Renal pelvis (tissue), 12 donors: ENCODE data around the gene C3orf70. TPM values are rescaled to one million over a fixed set of nuclear protein-coding genes. Genes with fewer than 3 reads are reported as not detected.

ENCODE experiments used
- DNase-seq: peaks from one replicate; pipeline ENCODE4 v3.0.0-alpha.2; 2013
- long read RNA-seq, 16 experiments: transcript quantifications; one replicate each; lab custom pipeline, GENCODE V29; 2026
- polyA plus RNA-seq, 3 donors: library from polyadenylated mRNA; unstranded; fragments of 120-200 nt; gene quantifications; one replicate each; pipeline ENCODE4 v1.2.1, GENCODE V29; 2013; ENCODE audit not compliant: insufficient read length in 3 of 3

The C3orf70 gene
- polyA plus RNA-seq, result 1 to 10 TPM; 7.1 to 7.6 (median 7.5) TPM
- long read RNA-seq, donor 1, full-length matches to known transcripts, result 3 of 3 reads
- long read RNA-seq, donor 1, partial matches to known transcripts, result 0 of 3 reads
- long read RNA-seq, donor 1, other reads (novel, unspliced or antisense), result 0 of 3 reads
- long read RNA-seq, donor 2, full-length matches to known transcripts, result 3 of 3 reads
- long read RNA-seq, donor 2, partial matches to known transcripts, result 0 of 3 reads
- long read RNA-seq, donor 2, other reads (novel, unspliced or antisense), result 0 of 3 reads
- long read RNA-seq, donor 3, full-length matches to known transcripts, result 6 of 6 reads
- long read RNA-seq, donor 3, partial matches to known transcripts, result 0 of 6 reads
- long read RNA-seq, donor 3, other reads (novel, unspliced or antisense), result 0 of 6 reads
- long read RNA-seq, donor 4, full-length matches to known transcripts, result 1 of 1 reads
- long read RNA-seq, donor 4, partial matches to known transcripts, result 0 of 1 reads
- long read RNA-seq, donor 4, other reads (novel, unspliced or antisense), result 0 of 1 reads
- long read RNA-seq, donor 5, full-length matches to known transcripts, result 1 of 1 reads
- long read RNA-seq, donor 5, partial matches to known transcripts, result 0 of 1 reads
- long read RNA-seq, donor 5, other reads (novel, unspliced or antisense), result 0 of 1 reads
- long read RNA-seq, donor 6, full-length matches to known transcripts, result 1 of 1 reads
- long read RNA-seq, donor 6, partial matches to known transcripts, result 0 of 1 reads
- long read RNA-seq, donor 6, other reads (novel, unspliced or antisense), result 0 of 1 reads
- long read RNA-seq, donor 7, full-length matches to known transcripts, result 6 of 6 reads
- long read RNA-seq, donor 7, partial matches to known transcripts, result 0 of 6 reads
- long read RNA-seq, donor 7, other reads (novel, unspliced or antisense), result 0 of 6 reads
- long read RNA-seq, donor 8, full-length matches to known transcripts, result 2 of 2 reads
- long read RNA-seq, donor 8, partial matches to known transcripts, result 0 of 2 reads
- long read RNA-seq, donor 8, other reads (novel, unspliced or antisense), result 0 of 2 reads
- long read RNA-seq, donor 9, full-length matches to known transcripts, result 1 of 1 reads
- long read RNA-seq, donor 9, partial matches to known transcripts, result 0 of 1 reads
- long read RNA-seq, donor 9, other reads (novel, unspliced or antisense), result 0 of 1 reads
- long read RNA-seq, donor 10, full-length matches to known transcripts, result 6 of 6 reads
- long read RNA-seq, donor 10, partial matches to known transcripts, result 0 of 6 reads
- long read RNA-seq, donor 10, other reads (novel, unspliced or antisense), result 0 of 6 reads
- long read RNA-seq, donor 11, full-length matches to known transcripts, result 1 of 1 reads
- long read RNA-seq, donor 11, partial matches to known transcripts, result 0 of 1 reads
- long read RNA-seq, donor 11, other reads (novel, unspliced or antisense), result 0 of 1 reads
- long read RNA-seq, donor 12, full-length matches to known transcripts, result 6 of 6 reads
- long read RNA-seq, donor 12, partial matches to known transcripts, result 0 of 6 reads
- long read RNA-seq, donor 12, other reads (novel, unspliced or antisense), result 0 of 6 reads
- long read RNA-seq, donor 13, full-length matches to known transcripts, result 1 of 1 reads
- long read RNA-seq, donor 13, partial matches to known transcripts, result 0 of 1 reads
- long read RNA-seq, donor 13, other reads (novel, unspliced or antisense), result 0 of 1 reads
- long read RNA-seq, donor 14, result 0 reads
- long read RNA-seq, donor 15, full-length matches to known transcripts, result 3 of 8 reads
- long read RNA-seq, donor 15, partial matches to known transcripts, result 5 of 8 reads
- long read RNA-seq, donor 15, other reads (novel, unspliced or antisense), result 0 of 8 reads
- long read RNA-seq, donor 16, full-length matches to known transcripts, result 2 of 2 reads
- long read RNA-seq, donor 16, partial matches to known transcripts, result 0 of 2 reads
- long read RNA-seq, donor 16, other reads (novel, unspliced or antisense), result 0 of 2 reads

DNA sequence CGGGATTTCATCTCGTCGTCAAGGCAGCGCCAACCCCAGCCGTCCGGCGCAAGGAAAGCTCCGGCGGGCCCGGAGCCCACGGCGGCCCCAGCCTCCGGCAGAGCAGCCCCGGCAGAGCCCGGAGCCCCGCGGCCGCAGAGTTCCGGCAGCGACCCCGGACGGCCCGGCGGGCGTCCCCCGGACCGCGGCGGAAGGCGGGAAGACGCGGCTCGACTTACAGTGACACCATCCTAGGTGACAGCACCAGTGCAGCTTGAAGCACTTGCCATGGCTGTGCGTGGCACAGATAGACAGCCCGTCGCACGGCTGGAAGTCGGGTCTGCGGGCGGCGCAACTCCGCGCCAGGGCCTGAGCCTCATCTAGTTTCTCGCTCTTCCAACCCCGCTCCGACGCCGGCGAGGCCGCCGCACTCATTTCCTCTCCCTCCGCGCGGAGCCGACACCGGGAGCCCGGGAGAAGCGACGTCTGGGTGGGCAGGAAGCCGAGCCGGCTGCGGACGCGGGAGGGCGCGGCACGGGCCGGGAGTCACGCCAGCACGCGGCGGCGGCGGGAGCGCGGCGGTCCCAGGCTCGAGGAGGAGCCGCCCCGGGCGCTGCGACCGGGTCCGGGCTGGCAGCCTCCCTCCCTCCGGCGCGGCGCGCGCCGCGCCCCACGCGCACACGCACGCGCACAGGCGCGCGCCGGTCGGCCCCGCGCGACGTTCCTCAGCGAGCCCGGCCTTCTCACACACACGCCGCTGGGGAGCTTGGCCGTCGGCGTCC, at the start of gene C3orf70:
Gene C3orf70 (minus strand): TSS at position 651 of the 761 bp plus-strand sequence. CDS start 237 bp downstream, at position 414.
- DNase-seq, result peak; percentile 62

DNA sequence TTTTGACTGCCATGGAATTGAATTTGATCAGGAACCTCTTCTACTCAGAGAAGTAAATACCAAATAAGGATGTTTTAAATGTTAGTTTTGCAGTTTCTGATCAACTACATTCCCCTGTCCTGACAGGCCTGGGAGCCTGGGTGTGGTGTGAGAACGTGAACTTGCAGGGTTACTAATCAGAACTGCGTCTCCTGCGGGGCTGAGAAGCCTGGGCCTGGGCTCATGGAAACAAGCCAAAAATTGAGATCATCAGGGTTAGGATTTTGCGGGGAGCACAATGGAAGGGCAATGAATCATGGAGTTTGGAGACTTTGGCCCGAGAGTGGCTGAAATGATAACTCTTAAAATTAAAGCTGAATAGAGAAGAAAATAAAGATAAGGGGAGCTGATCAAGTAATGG, 47.8 kb upstream of the C3orf70 start:
- no peak for DNase-seq

DNA sequence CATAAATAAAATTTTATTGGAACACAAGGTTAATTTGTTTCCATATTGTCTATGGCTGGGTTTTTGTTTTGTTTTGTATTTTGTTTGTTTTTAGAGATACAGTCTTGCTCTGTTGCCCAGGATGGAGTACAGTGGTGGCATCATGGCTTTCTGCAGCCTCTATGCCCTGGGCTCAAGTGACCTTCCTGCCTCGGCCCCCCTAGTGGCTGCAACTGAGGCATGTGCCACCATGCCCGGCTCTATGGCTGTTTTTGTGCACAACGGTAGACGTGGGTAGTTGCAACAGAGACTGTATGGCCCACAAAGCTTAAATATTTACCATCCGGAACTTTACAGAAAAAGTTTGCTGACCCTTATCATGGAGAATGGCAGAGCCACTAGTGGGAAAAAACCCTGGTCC, 46.8 kb upstream of the C3orf70 start:
- DNase-seq, result no peak

GRCh38 chr3:185199206-185199605, 46.3 kb upstream of the C3orf70 start:
- no peak for DNase-seq

GRCh38 chr3:185197068-185197467, 44.2 kb upstream of the C3orf70 start:
- DNase-seq, result no peak

- DNase-seq, result no peak
Measured at GRCh38 chr3:185195652-185196051, 42.8 kb upstream of the C3orf70 start.

- DNase-seq, result no peak
Measured at GRCh38 chr3:185188816-185189215, 36.0 kb upstream of the C3orf70 start.

GRCh38 chr3:185187391-185187790, 34.5 kb upstream of the C3orf70 start:
- no peak for DNase-seq

DNA sequence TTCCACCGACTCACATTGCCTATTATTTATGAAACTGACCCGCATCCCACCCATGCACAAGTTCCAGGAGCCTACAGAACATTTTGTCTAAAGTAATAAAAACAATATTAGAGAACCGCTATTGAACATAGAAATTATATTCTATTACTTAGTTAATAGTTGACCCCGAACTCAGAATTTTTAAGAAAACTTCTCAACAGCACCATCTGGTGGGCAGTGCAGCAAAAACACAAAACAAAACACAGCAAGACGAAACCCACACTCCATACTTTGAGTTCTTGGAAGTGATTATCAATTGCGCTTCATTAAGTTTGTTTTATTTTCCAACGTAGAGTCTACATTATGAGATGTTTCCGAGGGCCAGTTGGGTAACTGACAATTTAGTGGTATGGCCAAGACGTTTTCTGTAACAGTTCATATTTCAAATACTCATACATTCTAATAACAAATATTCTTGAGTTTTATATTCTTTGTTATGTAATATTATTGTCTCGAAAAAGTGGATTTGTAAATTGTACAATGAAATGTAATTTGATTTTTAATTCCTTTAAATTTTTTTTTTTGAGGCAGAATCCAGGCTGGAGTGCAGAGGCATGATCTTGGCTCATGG, 24.0 kb upstream of the C3orf70 start:
- DNase-seq, result peak; percentile 57

DNA sequence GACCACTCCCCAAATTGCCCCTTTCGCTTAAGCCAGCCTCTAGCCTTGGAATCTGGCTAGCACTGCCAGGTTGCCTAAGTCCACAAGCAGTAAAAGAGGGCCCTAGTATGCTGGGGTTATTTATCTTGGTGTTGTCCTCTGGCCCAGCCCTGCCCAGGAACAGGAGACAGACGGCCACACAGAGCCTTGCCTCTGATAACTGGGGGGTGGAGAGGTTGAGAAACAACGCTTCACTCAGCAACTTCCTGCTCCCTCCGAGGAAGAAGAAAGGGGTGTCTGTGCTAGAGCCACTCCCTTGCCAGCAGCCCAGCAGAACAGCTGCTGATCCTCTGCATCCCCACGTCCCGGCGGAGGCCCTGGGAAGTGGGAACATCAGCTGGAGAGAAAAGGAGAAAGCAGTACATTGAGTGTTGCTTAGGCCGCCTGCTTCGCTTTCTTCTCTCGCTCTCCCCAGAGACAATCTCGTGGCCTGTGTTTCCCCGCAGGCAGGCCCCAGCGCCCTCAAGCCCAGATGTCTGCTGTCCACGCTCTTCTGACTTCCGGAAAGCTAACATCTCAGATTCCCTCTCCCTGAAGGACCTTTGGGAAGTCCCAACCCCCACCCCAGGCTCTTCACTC, 22.6 kb upstream of the C3orf70 start:
- DNase-seq, result peak; percentile 51

- DNase-seq, result no peak
Measured at GRCh38 chr3:185172086-185173049, 19.5 kb upstream of the C3orf70 start.

GRCh38 chr3:185164428-185165217, 11.8 kb upstream of the C3orf70 start:
- DNase-seq, result no peak

DNA sequence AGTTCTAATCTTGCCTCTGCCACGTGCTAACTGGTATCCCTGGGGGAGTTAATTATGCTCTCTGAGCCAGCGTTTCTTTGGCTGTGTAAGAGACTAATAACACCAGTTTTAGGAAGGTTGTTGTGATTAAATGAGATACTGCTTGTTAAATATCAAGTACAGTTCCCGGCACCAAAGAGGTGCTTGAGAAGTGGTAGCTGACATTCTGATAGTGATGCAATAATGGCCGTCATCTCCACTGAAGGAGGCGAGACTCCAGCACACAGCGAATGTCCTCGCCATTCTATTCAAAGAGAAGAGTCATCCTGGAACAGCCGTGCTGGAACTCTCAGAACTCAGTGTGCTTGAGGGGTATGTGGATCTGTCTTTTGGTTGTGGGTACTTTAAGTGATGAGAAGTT, 9.8 kb upstream of the C3orf70 start:
- DNase-seq, result no peak

- DNase-seq, result no peak
Measured at GRCh38 chr3:185161761-185162160, 8.9 kb upstream of the C3orf70 start.

DNA sequence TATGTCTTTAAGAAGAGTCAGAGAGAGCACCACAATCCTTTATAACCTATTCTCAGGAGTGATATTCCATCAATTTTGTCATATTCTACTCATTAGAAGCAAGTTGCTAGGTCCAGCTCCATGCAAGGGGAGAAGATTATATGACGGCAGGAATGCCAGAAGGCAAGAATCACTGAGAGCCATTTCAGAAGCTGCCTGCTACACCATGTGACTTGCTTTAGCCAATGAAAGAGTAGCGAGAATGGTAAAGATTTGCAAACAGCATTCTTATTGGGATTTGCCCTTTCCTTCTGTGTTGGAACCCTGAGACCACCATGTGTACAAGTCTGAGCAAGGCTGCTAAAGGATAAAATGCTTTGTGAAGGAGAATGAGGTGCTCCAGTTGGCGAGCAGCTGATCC, 4.5 kb upstream of the C3orf70 start:
- DNase-seq, result no peak

DNA sequence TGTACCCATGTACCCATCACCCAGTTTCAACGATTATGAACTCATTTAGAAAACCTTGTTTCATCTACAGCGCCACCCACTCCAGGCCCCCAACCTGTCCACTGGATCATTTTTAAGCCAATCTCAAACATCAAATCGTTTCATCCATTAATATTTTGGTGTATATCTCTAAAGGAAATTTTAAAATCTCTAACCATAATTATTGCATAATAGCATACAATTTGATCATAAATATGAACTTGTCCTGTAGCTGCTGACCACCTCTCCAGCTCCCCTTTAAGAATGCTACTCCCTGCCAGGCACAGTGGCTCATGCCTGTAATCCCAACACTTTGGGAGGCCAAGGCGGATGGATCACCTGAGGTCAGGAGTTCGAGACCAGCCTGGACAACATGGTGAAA, 2.8 kb upstream of the C3orf70 start:
- DNase-seq, result no peak
